GM18517 (cell line): Measurements from ENCODE around the gene EDN1.

Source experiments
- ATAC-seq: cut with Tn5 transposase; IDR thresholded peaks from one replicate; pipeline ENCODE4 v1.9.1; 2021; ENCODE audit warnings: mild to moderate bottlenecking, moderate library complexity; ENCODE audit not compliant: unreplicated experiment

EDN1 gene

DNA sequence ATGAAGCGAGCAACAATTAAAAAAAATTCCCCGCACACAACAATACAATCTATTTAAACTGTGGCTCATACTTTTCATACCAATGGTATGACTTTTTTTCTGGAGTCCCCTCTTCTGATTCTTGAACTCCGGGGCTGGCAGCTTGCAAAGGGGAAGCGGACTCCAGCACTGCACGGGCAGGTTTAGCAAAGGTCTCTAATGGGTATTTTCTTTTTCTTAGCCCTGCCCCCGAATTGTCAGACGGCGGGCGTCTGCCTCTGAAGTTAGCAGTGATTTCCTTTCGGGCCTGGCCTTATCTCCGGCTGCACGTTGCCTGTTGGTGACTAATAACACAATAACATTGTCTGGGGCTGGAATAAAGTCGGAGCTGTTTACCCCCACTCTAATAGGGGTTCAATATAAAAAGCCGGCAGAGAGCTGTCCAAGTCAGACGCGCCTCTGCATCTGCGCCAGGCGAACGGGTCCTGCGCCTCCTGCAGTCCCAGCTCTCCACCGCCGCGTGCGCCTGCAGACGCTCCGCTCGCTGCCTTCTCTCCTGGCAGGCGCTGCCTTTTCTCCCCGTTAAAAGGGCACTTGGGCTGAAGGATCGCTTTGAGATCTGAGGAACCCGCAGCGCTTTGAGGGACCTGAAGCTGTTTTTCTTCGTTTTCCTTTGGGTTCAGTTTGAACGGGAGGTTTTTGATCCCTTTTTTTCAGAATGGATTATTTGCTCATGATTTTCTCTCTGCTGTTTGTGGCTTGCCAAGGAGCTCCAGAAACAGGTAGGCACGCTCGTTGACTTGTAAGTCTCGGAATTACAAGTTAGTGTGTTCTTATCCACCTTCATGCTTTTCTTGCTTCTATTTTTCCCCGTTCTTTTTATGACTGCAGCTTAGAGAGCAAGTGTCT lies at the start of gene EDN1:
Gene EDN1 (plus strand): TSS at position 429 of the 888 bp plus-strand sequence. CDS start 269 bp downstream, at position 698.
- peak; percentile 53 for ATAC-seq

DNA sequence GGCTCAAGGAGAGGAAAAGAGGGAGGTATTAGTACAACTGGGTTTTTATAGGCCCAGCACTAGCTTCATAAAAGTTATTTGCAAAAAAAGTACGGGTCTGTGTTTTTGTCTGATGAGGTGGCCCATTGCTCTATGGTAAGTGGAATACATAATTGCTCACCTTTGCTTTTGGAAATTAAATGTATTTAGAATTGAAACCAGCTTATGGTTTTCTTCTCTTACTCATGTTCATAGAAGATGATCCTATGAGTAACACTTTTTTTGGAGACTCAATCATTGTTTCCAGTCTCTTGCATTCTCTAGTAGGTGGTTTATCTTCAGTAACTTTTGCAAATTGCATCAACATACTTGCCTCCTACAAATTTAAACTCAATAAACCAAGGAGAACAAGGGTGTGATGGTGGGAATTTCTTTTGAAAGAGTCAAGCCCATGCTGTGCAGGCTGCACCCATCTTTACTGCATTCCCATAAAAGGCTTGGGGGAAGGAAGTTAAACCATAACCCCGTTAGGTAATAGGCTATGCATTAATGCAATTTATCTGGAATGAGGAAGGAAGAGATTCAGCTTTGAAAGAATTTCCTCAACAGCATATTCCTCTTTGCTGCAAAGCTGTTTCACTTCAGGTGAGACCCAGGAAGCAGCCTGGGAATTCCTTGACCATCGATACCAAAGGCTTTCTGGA lies 48.5 kb upstream of the EDN1 start:
- no peak for ATAC-seq

DNA sequence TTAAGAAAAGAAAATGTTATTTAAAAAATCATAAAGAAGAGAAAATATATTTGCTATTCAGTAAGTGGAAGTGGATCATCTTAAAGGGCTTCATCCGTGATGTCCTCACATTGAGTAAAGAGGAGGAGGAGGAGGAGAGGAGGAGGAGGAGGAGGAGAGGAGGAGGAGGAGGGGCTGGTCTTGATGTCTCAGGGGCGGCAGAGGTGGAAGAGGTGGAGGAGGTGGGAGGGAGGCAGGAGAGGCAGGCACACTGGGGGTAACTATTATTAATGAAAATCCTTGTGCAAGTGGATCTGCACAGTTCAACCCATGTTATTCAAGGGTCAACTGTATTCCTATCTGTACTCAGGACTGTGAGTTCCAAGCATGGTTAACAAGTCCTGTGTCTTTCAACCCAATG lies 47.0 kb upstream of the EDN1 start:
- no peak for ATAC-seq

DNA sequence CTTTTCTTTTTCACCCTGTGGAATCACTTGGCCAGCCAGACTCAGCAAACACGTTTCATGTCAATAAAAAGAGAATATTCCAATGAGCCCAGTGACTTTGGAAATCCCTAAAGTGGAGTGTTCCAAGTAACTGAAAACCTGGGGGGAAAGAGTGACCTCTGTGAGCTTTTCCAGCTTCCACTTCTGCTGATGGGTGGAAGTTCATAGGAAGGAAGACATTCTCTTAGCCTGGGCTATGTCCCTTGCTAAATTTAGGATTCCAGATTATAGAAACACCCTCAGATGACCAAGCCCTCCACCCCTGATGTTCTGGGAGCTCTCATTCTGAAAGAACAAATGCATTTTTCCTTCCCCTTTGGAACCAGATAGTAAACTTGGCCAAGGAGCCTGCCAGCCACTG lies 44.8 kb upstream of the EDN1 start:
- ATAC-seq: no peak

DNA sequence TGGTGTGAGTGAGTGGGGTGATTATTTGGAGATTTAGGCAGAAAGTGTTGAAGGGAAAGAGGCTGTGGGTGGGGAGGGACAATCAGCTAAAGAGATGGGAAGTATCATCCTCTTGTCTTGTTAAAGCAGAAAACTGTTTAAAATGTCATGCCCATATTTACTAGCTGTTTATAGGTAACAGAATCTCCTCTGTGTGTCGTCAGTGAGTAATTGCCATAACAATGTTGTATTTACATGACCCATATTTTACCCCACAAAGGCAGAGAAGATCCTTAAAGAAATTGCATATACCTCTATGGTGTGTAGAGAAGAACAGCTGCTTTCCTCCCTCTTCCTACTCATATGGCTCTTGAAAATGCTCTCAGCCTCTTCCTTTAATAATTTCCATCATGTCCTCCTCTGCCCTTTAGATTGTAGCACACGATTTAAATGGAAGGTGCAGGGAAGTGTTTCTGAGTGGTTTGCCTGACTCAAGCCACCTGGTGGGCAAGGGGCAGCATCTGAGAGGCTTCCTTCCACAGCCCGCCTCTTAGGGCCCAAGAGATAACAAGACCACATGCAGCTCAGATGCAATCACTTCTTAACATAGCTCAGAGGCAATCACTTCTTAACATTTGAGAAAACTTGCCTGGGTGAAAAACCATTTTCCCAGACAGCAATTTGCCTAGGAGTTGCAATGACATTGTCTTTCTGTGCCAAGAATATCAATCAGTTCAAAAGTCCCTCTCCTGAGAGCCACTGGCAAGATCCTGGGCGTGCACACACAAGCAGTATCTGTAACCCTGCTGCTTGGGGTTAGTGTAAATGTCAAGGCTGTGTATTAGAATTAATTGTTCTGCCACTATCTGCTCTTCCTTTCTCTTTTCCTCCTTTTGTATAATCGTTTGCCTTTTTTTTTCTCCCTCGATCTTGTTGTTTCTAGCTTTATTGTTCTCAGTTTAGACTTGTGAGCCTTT lies 44.1 kb upstream of the EDN1 start:
- no peak for ATAC-seq

DNA sequence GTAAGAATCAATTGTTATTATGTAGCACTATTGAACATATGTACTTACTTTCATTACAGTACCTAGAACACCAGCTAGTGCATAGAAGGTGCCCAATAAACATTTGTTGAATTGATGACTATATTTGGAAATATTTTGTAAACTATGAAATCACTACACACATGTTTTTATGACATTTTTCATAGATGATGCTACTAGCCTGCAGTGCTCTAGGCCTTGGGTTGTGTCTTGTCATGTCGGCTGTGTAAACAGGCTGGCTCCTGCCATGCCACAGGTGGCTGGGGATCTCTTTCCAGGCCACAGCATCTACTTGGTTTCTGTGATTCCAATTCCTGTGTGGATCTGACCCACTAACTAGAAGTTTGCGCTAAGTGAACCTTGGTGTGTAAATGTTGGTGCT lies 43.3 kb upstream of the EDN1 start:
- ATAC-seq: no peak

DNA sequence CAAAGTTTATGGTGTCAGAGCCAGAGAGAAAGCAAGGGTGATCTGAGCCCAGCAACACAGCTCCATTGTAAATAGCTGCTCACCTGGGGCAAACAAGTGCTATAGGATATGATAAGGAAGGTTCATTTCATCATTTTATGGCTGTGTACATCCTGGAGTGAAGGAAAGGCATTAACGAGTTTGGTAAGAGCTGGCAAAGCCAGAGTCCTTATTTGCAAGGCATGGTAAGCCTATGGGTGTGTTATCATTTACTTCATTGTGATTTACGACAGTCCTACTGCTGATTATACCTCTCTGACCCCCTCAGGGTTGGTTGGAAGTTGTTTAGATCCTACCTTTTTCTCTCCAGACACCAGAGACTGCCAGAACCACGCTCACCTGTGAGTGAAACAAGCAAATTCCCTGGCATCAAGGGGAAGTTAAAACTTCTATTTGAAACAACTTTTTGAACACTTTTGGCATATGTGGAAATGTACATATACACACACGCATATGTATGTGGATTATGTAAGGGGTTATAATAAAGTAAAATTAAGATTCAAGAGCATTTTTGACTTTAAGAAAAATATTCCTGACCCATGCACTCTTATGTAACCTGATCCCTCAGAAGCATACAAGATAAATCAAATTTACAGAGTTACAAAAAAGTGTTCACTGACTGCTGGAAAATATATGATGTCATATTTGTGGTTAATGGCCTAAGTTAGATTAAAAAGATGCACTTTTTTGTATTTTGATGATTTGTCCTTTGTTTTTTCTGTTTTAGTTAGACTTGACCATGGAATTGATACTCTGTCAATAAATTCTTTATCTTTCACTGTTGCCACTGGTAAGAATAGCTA lies 40.4 kb upstream of the EDN1 start:
- no peak for ATAC-seq

DNA sequence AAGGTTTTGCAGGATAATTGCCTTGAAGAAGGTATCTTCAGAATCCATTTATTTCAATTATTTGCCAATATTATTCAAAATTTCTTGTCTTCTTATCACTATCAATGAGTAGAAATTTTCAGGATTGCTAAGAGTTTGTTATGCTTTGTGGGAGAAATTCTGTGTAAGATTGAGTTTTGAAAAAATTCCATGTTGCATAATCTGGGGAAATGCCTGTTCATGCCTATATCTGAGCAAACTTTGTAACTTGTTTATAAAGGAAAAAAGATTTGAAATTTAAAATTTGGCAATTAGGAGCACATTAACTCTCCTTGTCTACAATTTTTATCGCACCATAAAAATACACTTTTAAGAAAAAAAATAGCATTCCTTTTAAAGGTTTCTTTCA lies 39.8 kb upstream of the EDN1 start:
- ATAC-seq: no peak

DNA sequence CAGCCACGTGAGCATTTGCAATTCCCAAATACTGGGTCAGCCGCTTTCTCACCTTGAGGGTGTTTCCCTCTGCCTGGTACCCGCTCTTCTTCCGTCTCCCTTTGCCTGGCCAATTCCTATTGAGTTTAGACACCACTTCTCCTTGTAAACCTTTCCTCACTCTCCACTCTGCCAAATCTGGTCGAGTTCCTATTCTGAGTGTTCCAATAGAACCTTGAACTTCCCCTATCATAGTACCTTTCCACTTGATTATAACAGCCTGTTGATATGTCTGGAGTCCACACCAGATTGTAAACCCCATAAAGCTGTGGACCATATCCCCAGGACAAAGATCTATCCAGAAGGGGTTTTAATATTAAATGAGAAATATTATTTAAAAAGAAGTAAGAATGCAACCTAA lies 36.0 kb upstream of the EDN1 start:
- ATAC-seq: no peak

DNA sequence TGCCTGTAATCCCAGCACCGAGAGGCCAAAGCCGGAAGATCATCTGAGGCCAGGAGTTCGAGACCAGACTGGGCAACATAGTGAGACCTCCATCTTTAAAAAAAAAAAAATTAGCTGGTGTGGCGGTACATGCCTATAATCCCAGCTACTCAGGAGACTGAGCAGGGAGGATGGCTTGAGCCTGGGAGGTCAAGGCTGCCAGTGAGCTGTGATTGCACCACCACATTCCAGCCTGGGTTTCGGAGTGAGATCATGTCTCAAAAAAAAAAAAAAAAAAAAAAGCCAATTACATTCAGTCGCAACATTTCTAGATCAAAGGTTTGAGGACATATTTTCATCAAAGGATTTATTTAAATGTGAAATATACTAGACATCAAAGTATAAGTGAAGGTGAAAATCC lies 32.0 kb upstream of the EDN1 start:
- no peak for ATAC-seq

DNA sequence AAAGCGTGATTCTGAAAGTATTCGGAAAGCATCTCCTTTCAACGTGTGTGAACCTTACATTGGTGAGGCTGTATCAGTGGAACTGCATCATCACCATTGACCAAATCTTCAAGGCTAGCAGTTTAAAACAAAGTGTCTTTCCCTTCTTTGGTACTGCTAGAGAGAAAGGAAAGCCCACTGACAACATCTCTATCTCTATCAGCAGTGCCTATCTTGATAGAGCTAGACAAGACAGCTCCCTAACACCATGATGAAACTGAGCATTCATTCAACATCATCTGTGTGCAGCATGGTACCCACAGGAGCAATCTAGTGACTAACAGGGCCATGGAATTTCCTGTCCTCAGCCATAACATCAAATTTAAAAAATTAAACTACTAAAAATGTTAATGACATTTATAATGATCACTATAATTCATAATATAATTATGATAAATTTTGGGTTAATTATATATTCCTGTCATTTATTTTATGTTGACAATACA lies 31.5 kb upstream of the EDN1 start:
- no peak for ATAC-seq

DNA sequence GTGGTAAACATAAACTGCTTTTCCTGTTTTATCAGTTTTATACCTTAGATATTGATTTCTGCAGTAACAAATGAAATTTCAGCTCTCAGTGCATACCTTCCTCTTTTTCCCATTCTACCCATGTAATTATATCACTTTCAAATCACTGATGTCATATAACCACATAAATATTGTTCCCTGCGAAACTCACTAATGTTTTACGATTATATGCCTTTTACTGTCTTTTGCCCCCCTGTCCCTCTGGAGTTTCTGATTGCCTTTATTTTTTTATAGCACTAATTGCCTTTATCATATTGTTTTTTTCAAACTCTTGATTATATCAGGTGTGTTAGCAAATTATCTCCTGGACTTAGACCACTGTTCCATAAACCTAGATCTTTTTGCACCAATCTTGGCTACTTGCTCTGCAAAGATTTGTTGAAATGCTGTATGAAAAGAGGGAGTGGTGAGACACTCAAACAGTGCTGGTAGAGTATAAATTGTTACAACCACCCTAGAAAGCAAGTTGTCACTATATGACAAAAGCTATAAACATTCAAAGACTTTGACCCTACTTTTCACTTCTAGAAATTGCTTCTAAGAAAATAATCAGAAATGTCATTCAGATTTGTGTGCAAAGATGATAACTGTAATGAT lies 29.6 kb upstream of the EDN1 start:
- no peak for ATAC-seq

DNA sequence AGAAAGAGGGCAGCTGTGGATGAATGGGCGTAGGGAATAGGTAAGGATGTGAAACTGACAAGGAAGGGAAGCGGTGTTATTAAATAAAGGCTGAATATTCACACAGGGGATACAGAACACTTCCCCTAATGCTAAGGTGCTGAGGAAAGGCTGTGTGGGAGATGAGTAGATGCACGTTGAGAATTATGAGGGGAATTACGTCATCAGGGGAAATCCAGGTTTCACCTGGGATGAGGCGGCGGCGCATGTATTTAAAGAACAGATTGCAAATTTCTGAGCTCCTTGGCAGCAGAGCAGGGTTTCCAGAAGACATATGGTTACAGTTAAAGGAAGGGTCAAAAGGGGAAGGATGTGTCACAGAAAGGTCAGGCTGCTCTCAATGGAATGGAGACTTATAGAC lies 28.7 kb upstream of the EDN1 start:
- no peak for ATAC-seq

DNA sequence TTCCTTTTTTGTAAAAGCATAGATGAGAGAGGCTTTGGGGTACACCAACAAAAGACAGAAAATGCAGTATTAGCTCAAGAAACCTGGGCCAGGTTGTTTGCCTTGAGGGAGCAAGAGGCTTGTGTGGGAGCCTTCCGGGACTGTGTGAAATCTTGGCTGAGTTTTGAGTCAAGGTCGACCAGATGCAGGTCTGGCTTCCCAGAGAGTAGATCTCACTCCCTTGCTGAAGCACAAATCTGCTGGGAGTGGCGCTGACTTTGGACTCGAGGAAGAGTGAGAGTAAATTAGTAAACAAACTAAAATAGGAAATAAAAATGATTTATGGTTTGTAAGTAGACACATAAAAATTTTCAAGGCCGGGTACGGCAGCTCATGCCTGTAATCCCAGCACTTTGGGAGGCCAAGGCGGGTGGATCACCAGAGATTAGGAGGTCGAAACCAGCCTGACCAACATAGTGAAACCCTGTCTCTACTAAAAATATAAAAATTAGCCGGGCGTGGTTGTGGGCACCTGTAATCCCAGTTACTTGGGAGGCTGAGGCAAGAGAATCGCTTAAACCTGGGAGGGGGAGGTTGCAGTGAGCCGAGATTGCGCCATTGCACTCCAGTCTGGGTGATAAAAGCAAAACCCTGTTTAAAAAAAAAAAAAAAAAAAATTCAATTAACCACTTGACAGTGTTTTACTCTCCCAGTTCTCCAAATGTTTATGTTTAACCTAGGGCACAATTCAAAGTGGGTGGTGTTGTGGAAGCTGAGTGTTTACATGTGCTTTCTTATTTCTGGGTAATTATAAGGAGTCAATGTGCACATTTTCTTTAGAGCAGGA lies 27.7 kb upstream of the EDN1 start:
- no peak for ATAC-seq

DNA sequence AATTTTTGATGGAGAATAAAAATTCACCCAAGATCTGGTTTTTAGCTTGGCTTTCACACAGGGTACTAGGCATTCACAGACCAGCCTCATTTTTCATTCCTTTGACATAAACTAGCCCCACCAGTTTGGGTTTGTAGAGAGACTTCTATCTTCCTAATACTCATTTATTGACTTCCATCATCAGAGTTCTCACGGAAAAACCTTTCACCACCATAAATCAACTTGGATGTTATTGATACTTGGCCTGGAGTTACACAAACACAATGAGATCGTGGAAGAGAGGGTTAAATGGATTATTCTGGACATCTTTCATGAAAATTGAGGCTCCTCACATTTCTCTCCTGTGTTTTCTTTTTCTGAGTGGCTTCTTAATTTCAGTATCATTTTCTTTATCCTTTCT lies 26.8 kb upstream of the EDN1 start:
- ATAC-seq: no peak

DNA sequence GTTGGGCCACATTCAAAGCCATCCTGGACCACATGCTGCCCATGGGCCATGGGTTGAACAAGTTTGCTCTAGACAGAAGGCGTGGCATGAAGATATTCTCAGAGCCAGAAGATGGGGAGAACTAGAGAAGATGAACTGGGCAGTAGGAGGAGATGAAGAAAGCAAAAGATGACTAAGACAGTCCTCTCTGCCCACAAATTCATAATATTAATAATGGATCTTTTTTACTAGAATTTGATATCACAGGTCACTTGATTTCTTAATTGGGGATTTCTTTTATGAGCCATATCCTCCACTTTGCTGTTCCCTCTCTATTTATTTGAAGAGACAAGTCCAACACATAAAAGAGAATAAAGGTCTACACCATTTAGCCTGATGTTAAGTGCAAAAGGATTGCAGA lies 25.5 kb upstream of the EDN1 start:
- no peak for ATAC-seq

DNA sequence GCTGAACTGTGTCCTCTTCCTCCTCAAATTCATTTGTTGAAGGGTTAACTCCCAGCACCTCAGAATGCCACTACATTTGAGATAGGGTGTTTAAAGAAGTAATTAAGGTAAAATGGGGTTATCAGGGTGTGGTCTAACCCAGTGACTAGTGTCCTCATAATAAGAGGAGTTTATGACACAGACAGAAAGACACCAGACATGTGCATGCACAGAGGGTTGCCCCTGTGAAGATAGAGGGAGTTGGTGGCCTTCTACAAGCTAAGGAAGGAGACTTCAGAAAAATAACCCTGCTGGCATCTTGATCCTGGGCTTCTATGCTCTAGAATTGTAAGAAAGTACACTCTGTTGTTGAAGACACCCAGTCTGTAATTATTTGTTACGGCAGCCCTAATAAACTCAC lies 24.9 kb upstream of the EDN1 start:
- ATAC-seq: no peak

DNA sequence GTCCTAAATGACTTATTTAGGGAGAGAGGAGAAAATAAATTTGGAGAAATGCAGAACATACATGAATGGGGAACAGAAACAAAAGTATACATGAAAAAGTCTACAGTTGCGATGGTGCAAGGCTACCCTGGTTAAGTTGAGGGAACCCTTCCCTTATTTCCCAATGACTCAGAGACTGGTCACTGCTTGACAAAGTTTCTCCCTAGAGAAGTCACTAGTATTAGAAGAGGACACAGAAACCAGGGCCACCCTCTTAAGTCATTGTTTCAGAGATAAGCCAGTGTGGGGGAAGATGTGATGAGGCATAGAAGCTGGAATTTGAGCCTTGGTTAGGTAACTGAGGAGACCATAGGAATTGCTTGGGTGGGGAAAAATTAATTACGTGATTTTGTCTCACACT lies 24.4 kb upstream of the EDN1 start:
- ATAC-seq: no peak

DNA sequence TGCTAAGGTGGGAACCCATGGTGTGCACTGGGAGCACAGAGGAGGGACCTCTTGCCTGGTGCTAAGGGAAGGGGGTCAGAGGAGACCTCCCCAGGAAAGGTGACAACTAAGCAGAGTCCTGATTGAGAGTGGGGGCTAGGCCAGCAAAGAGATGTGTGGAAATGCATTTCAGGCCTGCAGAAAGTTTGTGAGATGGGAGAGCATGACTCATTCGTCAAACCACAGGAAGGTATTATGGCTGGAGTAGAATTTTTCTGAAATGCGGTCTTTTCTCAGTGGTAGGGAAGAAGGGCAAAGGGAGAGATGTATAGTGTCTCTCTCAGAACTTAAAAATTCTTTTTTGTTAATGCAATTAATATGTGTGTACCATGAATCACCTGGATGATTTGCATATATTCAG lies 23.6 kb upstream of the EDN1 start:
- ATAC-seq: no peak
